HCT116 (cell line): ENCODE data around the gene RHEB.

Experiments used
- CEBPB ChIP-seq: IDR thresholded peaks from 2 replicates; pipeline ENCODE4 v1.6.1; 2012; ENCODE audit warnings: low read depth
- EGR1 ChIP-seq: IDR thresholded peaks from 2 replicates; pipeline ENCODE4 v1.6.1; 2012; ENCODE audit warnings: low read depth
- EZH2 ChIP-seq: fragments of 200-600 bp; sonication (generic); IDR thresholded peaks from 2 replicates; pipeline ENCODE4 v1.6.1; 2017; ENCODE audit warnings: antibody characterized with exemption, mixed run types
- EZH2phosphoT487 ChIP-seq: fragments of 200-600 bp; IDR thresholded peaks from 2 replicates; pipeline ENCODE4 v1.6.1; 2018; ENCODE audit warnings: antibody characterized with exemption, borderline replicate concordance
- JUND ChIP-seq: IDR thresholded peaks from 2 replicates; pipeline ENCODE4 v1.6.1; 2012
- POLR2A ChIP-seq: IDR thresholded peaks from 2 replicates; pipeline ENCODE4 v1.7.0; 2011; ENCODE audit warnings: borderline replicate concordance; ENCODE audit not compliant: insufficient read depth, insufficient read length; ENCODE audit errors: extremely low read depth
- ZNF274 ChIP-seq: fragments of 200-500 bp; sonication (Bioruptor generic); IDR thresholded peaks from 2 replicates; pipeline ENCODE4 v1.6.1; 2014; ENCODE audit warnings: mild to moderate bottlenecking, low read depth, low read length, inconsistent platforms
- TF ChIP-seq, protein P1 (sequence below), 3 experiments: fragments of 200-600 bp in 1 of 3; sonication (generic) in 1 of 3; IDR thresholded peaks in 2 of 3; conservative IDR thresholded peaks in 1 of 3; 2 replicates each; pipeline ENCODE4 v1.5.1; 2012 to 2017; ENCODE audit warnings: low read depth in 2 of 3, low read length in 2 of 3, antibody characterized with exemption in 1 of 3, borderline replicate concordance in 1 of 3, control low read depth in 1 of 3, mild to moderate bottlenecking in 1 of 3, mixed read lengths in 1 of 3, mixed run types in 1 of 3, moderate library complexity in 1 of 3; ENCODE audit not compliant: insufficient read depth in 1 of 3
- TF ChIP-seq, protein P2 (sequence below): IDR thresholded peaks from 2 replicates; pipeline ENCODE4 v1.6.1; 2012; ENCODE audit warnings: low read depth
- TF ChIP-seq, protein P3 (sequence below): IDR thresholded peaks from 2 replicates; pipeline ENCODE4 v1.6.1; 2011; ENCODE audit warnings: mild to moderate bottlenecking, low read length, moderate library complexity; ENCODE audit not compliant: insufficient replicate concordance; ENCODE audit errors: extremely low read depth
- TF ChIP-seq, protein P4 (sequence below): IDR thresholded peaks from 2 replicates; pipeline ENCODE4 v1.6.1; 2012

DNA sequence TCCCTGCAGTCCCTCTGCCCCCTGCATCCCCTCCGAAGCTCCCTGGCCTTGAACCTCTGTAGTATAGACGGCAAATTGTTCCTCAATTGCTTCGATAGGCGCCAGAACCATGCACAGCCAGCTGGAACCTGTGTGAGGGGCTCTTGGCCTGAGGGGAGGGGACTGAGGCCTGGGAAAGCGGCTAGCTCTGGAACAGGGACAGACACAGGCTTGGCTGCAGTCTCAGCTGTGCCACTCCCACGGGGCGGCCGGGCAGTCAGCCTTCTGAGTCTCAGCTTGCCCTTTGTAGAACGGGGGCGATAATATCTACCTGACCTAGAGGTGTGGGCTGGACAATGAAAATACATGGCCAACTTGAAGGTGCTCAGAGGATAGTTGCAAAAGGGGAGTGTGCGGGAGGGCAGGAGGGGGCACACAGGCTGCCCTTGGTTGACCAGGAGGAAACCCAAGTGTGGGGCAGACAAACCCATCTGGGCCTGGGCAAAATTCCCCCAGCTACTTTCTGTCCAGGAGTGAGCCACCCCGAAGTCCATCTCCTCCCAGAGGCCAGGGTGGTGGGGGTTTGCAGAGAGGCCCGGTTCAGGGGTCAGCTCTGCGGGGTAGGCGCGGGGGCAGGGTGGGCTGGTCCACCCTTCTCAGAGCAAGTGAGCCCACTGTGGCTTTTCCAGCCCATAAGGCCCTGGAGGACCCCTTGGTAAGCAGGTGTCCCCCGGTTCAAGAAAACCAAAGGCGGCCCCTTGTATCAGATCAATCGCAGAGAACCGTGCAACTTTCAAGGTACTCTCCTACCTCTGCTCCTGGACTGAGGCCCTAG, 84.4 kb downstream of the RHEB start:
- TF ChIP-seq JUND (no peak), EZH2 (no peak), CEBPB (no peak), EZH2phosphoT487 (no peak), EGR1 (no peak), ZNF274 (no peak), POLR2A (no peak)
- TF ChIP-seq, protein P1, sequence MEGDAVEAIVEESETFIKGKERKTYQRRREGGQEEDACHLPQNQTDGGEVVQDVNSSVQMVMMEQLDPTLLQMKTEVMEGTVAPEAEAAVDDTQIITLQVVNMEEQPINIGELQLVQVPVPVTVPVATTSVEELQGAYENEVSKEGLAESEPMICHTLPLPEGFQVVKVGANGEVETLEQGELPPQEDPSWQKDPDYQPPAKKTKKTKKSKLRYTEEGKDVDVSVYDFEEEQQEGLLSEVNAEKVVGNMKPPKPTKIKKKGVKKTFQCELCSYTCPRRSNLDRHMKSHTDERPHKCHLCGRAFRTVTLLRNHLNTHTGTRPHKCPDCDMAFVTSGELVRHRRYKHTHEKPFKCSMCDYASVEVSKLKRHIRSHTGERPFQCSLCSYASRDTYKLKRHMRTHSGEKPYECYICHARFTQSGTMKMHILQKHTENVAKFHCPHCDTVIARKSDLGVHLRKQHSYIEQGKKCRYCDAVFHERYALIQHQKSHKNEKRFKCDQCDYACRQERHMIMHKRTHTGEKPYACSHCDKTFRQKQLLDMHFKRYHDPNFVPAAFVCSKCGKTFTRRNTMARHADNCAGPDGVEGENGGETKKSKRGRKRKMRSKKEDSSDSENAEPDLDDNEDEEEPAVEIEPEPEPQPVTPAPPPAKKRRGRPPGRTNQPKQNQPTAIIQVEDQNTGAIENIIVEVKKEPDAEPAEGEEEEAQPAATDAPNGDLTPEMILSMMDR (IDR thresholded peaks at IDR 0.05 in 2 of 3, conservative IDR thresholded peaks at IDR 0.05 in 1 of 3; ENCODE audit: borderline replicate concordance in 1 of 3, insufficient read depth in 1 of 3, low read depth in 2 of 3, low read length in 2 of 3) = no peak
- TF ChIP-seq, protein P2, sequence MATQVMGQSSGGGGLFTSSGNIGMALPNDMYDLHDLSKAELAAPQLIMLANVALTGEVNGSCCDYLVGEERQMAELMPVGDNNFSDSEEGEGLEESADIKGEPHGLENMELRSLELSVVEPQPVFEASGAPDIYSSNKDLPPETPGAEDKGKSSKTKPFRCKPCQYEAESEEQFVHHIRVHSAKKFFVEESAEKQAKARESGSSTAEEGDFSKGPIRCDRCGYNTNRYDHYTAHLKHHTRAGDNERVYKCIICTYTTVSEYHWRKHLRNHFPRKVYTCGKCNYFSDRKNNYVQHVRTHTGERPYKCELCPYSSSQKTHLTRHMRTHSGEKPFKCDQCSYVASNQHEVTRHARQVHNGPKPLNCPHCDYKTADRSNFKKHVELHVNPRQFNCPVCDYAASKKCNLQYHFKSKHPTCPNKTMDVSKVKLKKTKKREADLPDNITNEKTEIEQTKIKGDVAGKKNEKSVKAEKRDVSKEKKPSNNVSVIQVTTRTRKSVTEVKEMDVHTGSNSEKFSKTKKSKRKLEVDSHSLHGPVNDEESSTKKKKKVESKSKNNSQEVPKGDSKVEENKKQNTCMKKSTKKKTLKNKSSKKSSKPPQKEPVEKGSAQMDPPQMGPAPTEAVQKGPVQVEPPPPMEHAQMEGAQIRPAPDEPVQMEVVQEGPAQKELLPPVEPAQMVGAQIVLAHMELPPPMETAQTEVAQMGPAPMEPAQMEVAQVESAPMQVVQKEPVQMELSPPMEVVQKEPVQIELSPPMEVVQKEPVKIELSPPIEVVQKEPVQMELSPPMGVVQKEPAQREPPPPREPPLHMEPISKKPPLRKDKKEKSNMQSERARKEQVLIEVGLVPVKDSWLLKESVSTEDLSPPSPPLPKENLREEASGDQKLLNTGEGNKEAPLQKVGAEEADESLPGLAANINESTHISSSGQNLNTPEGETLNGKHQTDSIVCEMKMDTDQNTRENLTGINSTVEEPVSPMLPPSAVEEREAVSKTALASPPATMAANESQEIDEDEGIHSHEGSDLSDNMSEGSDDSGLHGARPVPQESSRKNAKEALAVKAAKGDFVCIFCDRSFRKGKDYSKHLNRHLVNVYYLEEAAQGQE = no peak
- TF ChIP-seq, protein P3, sequence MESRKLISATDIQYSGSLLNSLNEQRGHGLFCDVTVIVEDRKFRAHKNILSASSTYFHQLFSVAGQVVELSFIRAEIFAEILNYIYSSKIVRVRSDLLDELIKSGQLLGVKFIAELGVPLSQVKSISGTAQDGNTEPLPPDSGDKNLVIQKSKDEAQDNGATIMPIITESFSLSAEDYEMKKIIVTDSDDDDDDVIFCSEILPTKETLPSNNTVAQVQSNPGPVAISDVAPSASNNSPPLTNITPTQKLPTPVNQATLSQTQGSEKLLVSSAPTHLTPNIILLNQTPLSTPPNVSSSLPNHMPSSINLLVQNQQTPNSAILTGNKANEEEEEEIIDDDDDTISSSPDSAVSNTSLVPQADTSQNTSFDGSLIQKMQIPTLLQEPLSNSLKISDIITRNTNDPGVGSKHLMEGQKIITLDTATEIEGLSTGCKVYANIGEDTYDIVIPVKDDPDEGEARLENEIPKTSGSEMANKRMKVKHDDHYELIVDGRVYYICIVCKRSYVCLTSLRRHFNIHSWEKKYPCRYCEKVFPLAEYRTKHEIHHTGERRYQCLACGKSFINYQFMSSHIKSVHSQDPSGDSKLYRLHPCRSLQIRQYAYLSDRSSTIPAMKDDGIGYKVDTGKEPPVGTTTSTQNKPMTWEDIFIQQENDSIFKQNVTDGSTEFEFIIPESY = no peak
- TF ChIP-seq, protein P4, sequence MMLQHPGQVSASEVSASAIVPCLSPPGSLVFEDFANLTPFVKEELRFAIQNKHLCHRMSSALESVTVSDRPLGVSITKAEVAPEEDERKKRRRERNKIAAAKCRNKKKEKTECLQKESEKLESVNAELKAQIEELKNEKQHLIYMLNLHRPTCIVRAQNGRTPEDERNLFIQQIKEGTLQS = no peak
